HCT116 (cell line): ENCODE results near the gene ADGRB2. TPM values are rescaled to one million over a fixed set of nuclear protein-coding genes. Genes with fewer than 3 reads are reported as not detected.

ENCODE experiments used
- ATAC-seq: fragments of 200-7000 bp; cut with Tn5 transposase; 2 replicates; pipeline ENCODE4 v1.9.1; 2020; ENCODE audit warnings: mild to moderate bottlenecking, moderate library complexity
- BruUV-seq: library from RNA; stranded (reverse); fragments of 400-500 nt; replicated peaks from 2 replicates; lab custom pipeline; 2021; lab: Mats Ljungman, UMichigan
- CTCF ChIA-PET: fragments of 300-600 bp; sonication (Branson Sonifier 250); formaldehyde crosslinking; loops from one replicate; lab custom pipeline; 2021; ENCODE audit warnings: antibody characterized with exemption; lab: Charles Lee
- POLR2A ChIA-PET: fragments of 300-600, 350-600 bp; sonication (Branson Sonifier 250); formaldehyde crosslinking; loops from one replicate; lab custom pipeline; 2021; ENCODE audit warnings: antibody characterized with exemption; lab: Charles Lee
- RAD21 ChIA-PET, 2 experiments: fragments of 300-600 bp; sonication (Branson Sonifier 250); formaldehyde crosslinking; loops; one replicate each; lab custom pipeline; 2023; ENCODE audit warnings: low total read pairs in 2 of 2; ENCODE audit not compliant: uncharacterized antibody in 2 of 2, unreplicated experiment in 2 of 2, low non-redundant PET in 1 of 2; lab: Charles Lee
- DNase-seq: peaks from one replicate; pipeline ENCODE4 v3.0.0-alpha.2; 2010; ENCODE audit warnings: low read depth, low spot score
- H2AFZ ChIP-seq: fragments of 200-600 bp; shearing (Covaris generic), sonication (generic); 2 replicates; pipeline ENCODE4 v1.6.1; 2017; ENCODE audit warnings: low read depth, mixed run types, mixed read lengths, antibody characterized with exemption, low read length; ENCODE audit not compliant: poor library complexity, severe bottlenecking
- H3K27ac ChIP-seq: 2 replicates; pipeline ENCODE4 v1.5.1; 2012; ENCODE audit warnings: low read depth, low read length
- H3K27me3 ChIP-seq: fragments of 200-600 bp; sonication (generic); 2 replicates; pipeline ENCODE4 v1.6.1; 2016; ENCODE audit warnings: mixed run types, low read length, mixed read lengths; ENCODE audit not compliant: insufficient read depth
- H3K36me3 ChIP-seq, 2 experiments: fragments of 200-500 bp in 1 of 2; fragments of 200-600 bp in 1 of 2; sonication (Bioruptor generic) in 1 of 2; sonication (generic) in 1 of 2; 2 replicates each; pipeline versions ENCODE4 v1.5.1 to v1.6.1; 2014 to 2016; ENCODE audit warnings: low read length in 2 of 2, inconsistent platforms in 1 of 2, mixed read lengths in 1 of 2, mixed run types in 1 of 2; ENCODE audit not compliant: insufficient read depth in 2 of 2, control insufficient read depth in 1 of 2
- H3K4me1 ChIP-seq, 2 experiments: fragments of 200-600 bp in 1 of 2; sonication (generic) in 1 of 2; 2 replicates each; pipeline versions ENCODE4 v1.5.1 to v1.6.1; 2012 to 2017; ENCODE audit warnings: low read length in 2 of 2, inconsistent platforms in 1 of 2, mild to moderate bottlenecking in 1 of 2, mixed read lengths in 1 of 2, mixed run types in 1 of 2, moderate library complexity in 1 of 2; ENCODE audit not compliant: insufficient read depth in 2 of 2, control insufficient read depth in 1 of 2
- H3K4me2 ChIP-seq: fragments of 200-600 bp; sonication (generic); 2 replicates; pipeline ENCODE4 v1.6.1; 2017; ENCODE audit warnings: mixed run types, low read length, mixed read lengths
- H3K4me3 ChIP-seq, 2 experiments: fragments of 200-600 bp in 1 of 2; sonication (generic) in 1 of 2; replicated peaks in 1 of 2; 2 replicates each; pipeline ENCODE4 v1.5.1; 2011 to 2016; ENCODE audit warnings: low read length in 2 of 2, control low read depth in 1 of 2, low read depth in 1 of 2, mild to moderate bottlenecking in 1 of 2, mixed read lengths in 1 of 2, mixed run types in 1 of 2
- H3K79me2 ChIP-seq: fragments of 200-600 bp; sonication (generic); 2 replicates; pipeline ENCODE4 v1.6.1; 2017; ENCODE audit warnings: mild to moderate bottlenecking, mixed run types, low read length, moderate library complexity, mixed read lengths; ENCODE audit not compliant: insufficient read depth
- H3K9ac ChIP-seq: fragments of 200-600 bp; sonication (generic); 2 replicates; pipeline ENCODE4 v1.6.1; 2016; ENCODE audit warnings: low read length, mixed read lengths
- H3K9me2 ChIP-seq: fragments of 200-600 bp; sonication (generic), shearing (Covaris generic); 2 replicates; pipeline ENCODE4 v1.6.1; 2017; ENCODE audit warnings: mixed run types, mild to moderate bottlenecking, moderate library complexity; ENCODE audit not compliant: insufficient read depth
- H3K9me3 ChIP-seq, 2 experiments: fragments of 200-500 bp in 1 of 2; fragments of 200-600 bp in 1 of 2; sonication (Bioruptor generic) in 1 of 2; sonication (generic) in 1 of 2; 2 replicates each; pipeline ENCODE4 v1.6.1; 2014 to 2017; ENCODE audit warnings: low read length in 2 of 2, mixed read lengths in 2 of 2, inconsistent platforms in 1 of 2, low read depth in 1 of 2, mild to moderate bottlenecking in 1 of 2, mixed run types in 1 of 2, moderate library complexity in 1 of 2; ENCODE audit not compliant: control insufficient read depth in 1 of 2, insufficient read depth in 1 of 2
- H4K20me1 ChIP-seq: fragments of 200-600 bp; sonication (generic), shearing (Covaris generic); 2 replicates; pipeline ENCODE4 v1.6.1; 2017; ENCODE audit warnings: mixed run types, mild to moderate bottlenecking, moderate library complexity; ENCODE audit not compliant: insufficient read depth
- CBX3 ChIP-seq: IDR thresholded peaks from 2 replicates; pipeline ENCODE4 v1.6.1; 2012; ENCODE audit warnings: low read depth
- EGR1 ChIP-seq: IDR thresholded peaks from 2 replicates; pipeline ENCODE4 v1.6.1; 2012; ENCODE audit warnings: low read depth
- ELF1 ChIP-seq: IDR thresholded peaks from 2 replicates; pipeline ENCODE4 v1.6.1; 2012; ENCODE audit warnings: low read depth, borderline replicate concordance
- JUND ChIP-seq: IDR thresholded peaks from 2 replicates; pipeline ENCODE4 v1.6.1; 2012
- POLR2A ChIP-seq: IDR thresholded peaks from 2 replicates; pipeline ENCODE4 v1.7.0; 2011; ENCODE audit warnings: borderline replicate concordance; ENCODE audit not compliant: insufficient read depth, insufficient read length; ENCODE audit errors: extremely low read depth
- SIN3A ChIP-seq: IDR thresholded peaks from 2 replicates; pipeline ENCODE4 v1.6.1; 2012; ENCODE audit warnings: low read depth
- SRF ChIP-seq: IDR thresholded peaks from 2 replicates; pipeline ENCODE4 v1.6.1; 2012; ENCODE audit warnings: low read depth
- TCF7L2 ChIP-seq: IDR thresholded peaks from 2 replicates; pipeline ENCODE4 v1.7.0; 2011; ENCODE audit warnings: borderline replicate concordance, inconsistent platforms; ENCODE audit not compliant: insufficient read depth, insufficient read length; ENCODE audit errors: extremely low read depth
- YY1 ChIP-seq: IDR thresholded peaks from 2 replicates; pipeline ENCODE4 v1.6.1; 2011; ENCODE audit warnings: low read length, low read depth, moderate library complexity, mild to moderate bottlenecking; ENCODE audit not compliant: insufficient replicate concordance; ENCODE audit errors: extremely low read depth
- ZBTB33 ChIP-seq: IDR thresholded peaks from 2 replicates; pipeline ENCODE4 v1.6.1; 2011; ENCODE audit warnings: mild to moderate bottlenecking, low read length, moderate library complexity; ENCODE audit not compliant: insufficient replicate concordance; ENCODE audit errors: extremely low read depth
- ZFX ChIP-seq: fragments of 450-650 bp; IDR thresholded peaks from 2 replicates; pipeline ENCODE4 v1.6.1; 2017
- ZNF274 ChIP-seq: fragments of 200-500 bp; sonication (Bioruptor generic); IDR thresholded peaks from 2 replicates; pipeline ENCODE4 v1.6.1; 2014; ENCODE audit warnings: mild to moderate bottlenecking, low read depth, low read length, inconsistent platforms
- intact Hi-C: fragments of 100-400 bp; cut with micrococcal nuclease; formaldehyde crosslinking; loops from 2 replicates; pipeline ENCODE4 v1.10.0; 2022
- total RNA-seq: library from RNA; stranded (reverse); gene quantifications from one replicate; pipeline ENCODE4 v1.2.1, GENCODE V29; 2021; ENCODE audit not compliant: unreplicated experiment
- TF ChIP-seq, protein P1 (sequence below): IDR thresholded peaks from 2 replicates; pipeline ENCODE4 v1.6.1; 2012; ENCODE audit warnings: low read depth
- TF ChIP-seq, protein P2 (sequence below): IDR thresholded peaks from 2 replicates; pipeline ENCODE4 v1.6.1; 2012

ADGRB2 gene
- total RNA-seq, 1 experiment from 2014 or later: 10.1 TPM

DNA sequence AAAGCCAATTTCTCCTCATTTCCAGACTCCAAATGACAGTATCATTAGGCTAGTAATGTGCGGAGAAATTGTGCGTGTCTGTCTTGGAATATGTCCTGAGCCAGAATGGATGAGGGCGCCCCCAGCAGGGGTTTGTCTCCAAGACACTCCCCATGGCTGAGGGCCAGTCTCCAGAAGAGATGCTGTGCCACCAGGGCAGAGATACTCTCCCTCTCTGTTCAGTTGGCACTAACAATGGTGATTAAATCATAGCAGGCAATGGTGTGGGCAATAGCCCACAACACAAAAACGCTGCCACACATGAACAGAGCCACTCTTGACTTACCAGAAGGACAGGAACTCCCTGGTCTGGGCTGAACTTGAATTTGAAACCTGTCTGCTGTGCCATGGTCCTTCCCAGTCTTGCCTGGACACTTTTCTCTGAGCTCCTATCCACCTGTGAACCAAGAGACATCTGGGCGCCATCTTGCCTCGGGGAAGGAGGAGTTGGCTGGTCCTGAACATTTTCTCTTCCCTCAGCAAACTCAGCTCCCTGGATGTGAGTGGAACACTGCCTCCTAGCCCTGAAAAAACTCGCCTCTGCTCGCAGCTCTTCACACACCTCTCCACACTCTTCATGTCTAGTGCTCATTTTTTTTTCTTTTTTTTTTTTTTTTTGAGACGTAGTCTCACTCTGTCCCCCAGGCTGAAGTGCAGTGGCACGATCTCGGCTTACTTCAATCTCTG, 14.8 kb upstream of the ADGRB2 start (continued):
- TF ChIP-seq, protein P1, sequence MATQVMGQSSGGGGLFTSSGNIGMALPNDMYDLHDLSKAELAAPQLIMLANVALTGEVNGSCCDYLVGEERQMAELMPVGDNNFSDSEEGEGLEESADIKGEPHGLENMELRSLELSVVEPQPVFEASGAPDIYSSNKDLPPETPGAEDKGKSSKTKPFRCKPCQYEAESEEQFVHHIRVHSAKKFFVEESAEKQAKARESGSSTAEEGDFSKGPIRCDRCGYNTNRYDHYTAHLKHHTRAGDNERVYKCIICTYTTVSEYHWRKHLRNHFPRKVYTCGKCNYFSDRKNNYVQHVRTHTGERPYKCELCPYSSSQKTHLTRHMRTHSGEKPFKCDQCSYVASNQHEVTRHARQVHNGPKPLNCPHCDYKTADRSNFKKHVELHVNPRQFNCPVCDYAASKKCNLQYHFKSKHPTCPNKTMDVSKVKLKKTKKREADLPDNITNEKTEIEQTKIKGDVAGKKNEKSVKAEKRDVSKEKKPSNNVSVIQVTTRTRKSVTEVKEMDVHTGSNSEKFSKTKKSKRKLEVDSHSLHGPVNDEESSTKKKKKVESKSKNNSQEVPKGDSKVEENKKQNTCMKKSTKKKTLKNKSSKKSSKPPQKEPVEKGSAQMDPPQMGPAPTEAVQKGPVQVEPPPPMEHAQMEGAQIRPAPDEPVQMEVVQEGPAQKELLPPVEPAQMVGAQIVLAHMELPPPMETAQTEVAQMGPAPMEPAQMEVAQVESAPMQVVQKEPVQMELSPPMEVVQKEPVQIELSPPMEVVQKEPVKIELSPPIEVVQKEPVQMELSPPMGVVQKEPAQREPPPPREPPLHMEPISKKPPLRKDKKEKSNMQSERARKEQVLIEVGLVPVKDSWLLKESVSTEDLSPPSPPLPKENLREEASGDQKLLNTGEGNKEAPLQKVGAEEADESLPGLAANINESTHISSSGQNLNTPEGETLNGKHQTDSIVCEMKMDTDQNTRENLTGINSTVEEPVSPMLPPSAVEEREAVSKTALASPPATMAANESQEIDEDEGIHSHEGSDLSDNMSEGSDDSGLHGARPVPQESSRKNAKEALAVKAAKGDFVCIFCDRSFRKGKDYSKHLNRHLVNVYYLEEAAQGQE: no peak
- TF ChIP-seq SIN3A (no peak), ELF1 (no peak)
- TF ChIP-seq, protein P2, sequence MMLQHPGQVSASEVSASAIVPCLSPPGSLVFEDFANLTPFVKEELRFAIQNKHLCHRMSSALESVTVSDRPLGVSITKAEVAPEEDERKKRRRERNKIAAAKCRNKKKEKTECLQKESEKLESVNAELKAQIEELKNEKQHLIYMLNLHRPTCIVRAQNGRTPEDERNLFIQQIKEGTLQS: no peak

- peaks cover 0 to 13% of the 10 kb centered on the region in 2 experiments; a peak in 2 of 4 replicates for H3K4me1 ChIP-seq
- BruUV-seq: no TSS peak
- POLR2A ChIA-PET: no interaction called here
- H3K27ac ChIP-seq: no peak overlapping the region
- no peak overlapping the region for H3K4me2 ChIP-seq
- no peaks in the 10 kb centered on the region; the same call in 1 of the 2 replicates for H3K27me3 ChIP-seq
- no peak for ATAC-seq
- RAD21 ChIA-PET: no interaction called here
- no peaks in the 10 kb centered on the region for H4K20me1 ChIP-seq
- H3K36me3 ChIP-seq: no peaks in the 10 kb centered on the region
- H2AFZ ChIP-seq: no peak overlapping the region
- no peaks in the 10 kb centered on the region for H3K79me2 ChIP-seq
- intact Hi-C loops: no loop called here
- no peak overlapping the region for H3K4me3 ChIP-seq
- no peak overlapping the region for H3K9ac ChIP-seq
- DNase-seq: no peak
- H3K9me3 ChIP-seq: no peaks in the 10 kb centered on the region
- CTCF ChIA-PET: interaction anchor here (1.1 kb wide), 1 partner anchor 12 kb away, joined by 5 read pairs; no protein-coding TSS in a partner anchor
- no peaks in the 10 kb centered on the region for H3K9me2 ChIP-seq
- TF ChIP-seq SIN3A (no peak), EGR1 (no peak), JUND (no peak), SRF (no peak), POLR2A (no peak), ZNF274 (no peak), TCF7L2 (no peak), ZFX (no peak), YY1 (no peak), ELF1 (no peak), ZBTB33 (no peak), CBX3 (no peak)
- TF ChIP-seq, protein P1: no peak
Observed at GRCh38 chr1:31776516-31776915, 12.4 kb upstream of the ADGRB2 start.
